ENCODE data around the gene VSTM4.

- TF ChIP-seq POLR2A (IDR thresholded peaks at IDR 0.05; ENCODE audit: low read length) (no peak), GATA1 (IDR thresholded peaks at IDR 0.05; ENCODE audit: low read depth, low read length) (no peak)
Measured at GRCh38 chr10:49039409-49039808, 75.9 kb downstream of the VSTM4 start.

All from erythroblast (primary cell).